ENCODE data around the gene KLC1. TPM values are rescaled to one million over a fixed set of nuclear protein-coding genes. Genes with fewer than 3 reads are reported as not detected.
"Not testable (repeated sequence)": the region's sequence is repeated elsewhere in the genome, so short reads cannot be mapped to it uniquely, and the experiment has no call there.

The KLC1 gene
- total RNA-seq, 4 donors from 2014 or later: 205 to 427 (median 291) TPM

- 70 to 81% methylated on average over 13 to 16 of the region's 16 CpGs for WGBS, 2 donors (ENCODE audit: low coverage in 1 of 2)
- H3K36me3 ChIP-seq: peaks cover 0 to 35% (median 17%) of the 10 kb centered on the region in 4 donors
- no peaks in the 10 kb centered on the region for H3K27me3 ChIP-seq
- no peak overlapping the region for H3K4me3 ChIP-seq
- intact Hi-C loops (cut with DNase I; ENCODE audit: low total_unique reads) (no loop called here), in situ Hi-C loops (cut with MboI; ENCODE audit: low pct_ligation_motif_present in 1 of 4, low pct_unique_long_range_greater_than_20kb in 1 of 4, low sequenced_read_pairs in 3 of 4) (no loop called here)
- TF ChIP-seq CTCF (IDR thresholded peaks at IDR 0.05): no peak
- H3K4me1 ChIP-seq: peaks cover 0 to 11% (median 9%) of the 10 kb centered on the region in 4 donors
- peak overlapping the region in 3 of 4 donors; percentile 15 to 54 (median 20) for H3K27ac ChIP-seq
- peak; percentile 59 for DNase-seq
- no peaks in the 10 kb centered on the region for H3K9me3 ChIP-seq
Measured at GRCh38 chr14:103688906-103689902, 60.2 kb downstream of the KLC1 start.

DNA sequence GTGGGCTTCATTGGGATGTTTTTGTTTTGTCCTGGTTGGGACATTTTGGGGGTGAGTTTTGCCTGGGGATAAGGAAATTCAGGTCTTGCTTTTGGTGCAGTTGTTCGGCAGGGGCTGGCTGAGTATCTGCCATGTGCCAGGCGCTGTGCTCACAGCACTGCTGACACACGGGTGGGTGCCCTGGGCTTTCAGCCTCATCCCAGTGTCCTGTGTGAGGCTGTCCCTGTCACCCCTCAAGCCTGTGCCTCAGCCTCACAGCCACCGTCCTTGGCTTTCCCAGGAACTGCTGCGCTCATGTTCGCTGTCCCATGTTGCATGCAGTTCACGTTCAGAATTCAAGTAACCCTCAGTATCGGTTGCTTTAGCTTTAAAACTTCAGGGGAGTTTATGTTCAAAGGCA, 61.3 kb downstream of the KLC1 start:
- TF ChIP-seq EP300 (IDR thresholded peaks at IDR 0.05; ENCODE audit: low read depth) (no peak), POLR2AphosphoS5 (IDR thresholded peaks at IDR 0.05) (no peak)
- peaks cover 0 to 41% (median 16%) of the 10 kb centered on the region in 4 donors for H3K36me3 ChIP-seq
- no peaks in the 10 kb centered on the region for H3K27me3 ChIP-seq
- no peak overlapping the region for H3K4me3 ChIP-seq
- 88 to 90% methylated on average over 2 to 8 of the region's 8 CpGs for WGBS, 2 donors (ENCODE audit: low coverage in 1 of 2)
- in situ Hi-C loops (cut with MboI; ENCODE audit: low pct_ligation_motif_present in 1 of 4, low pct_unique_long_range_greater_than_20kb in 1 of 4, low sequenced_read_pairs in 3 of 4): no loop called here
- H3K9me3 ChIP-seq: no peaks in the 10 kb centered on the region
- intact Hi-C loops (cut with DNase I; ENCODE audit: low total_unique reads): no loop called here
- H3K4me1 ChIP-seq: peaks cover 0 to 12% (median 9%) of the 10 kb centered on the region in 4 donors
- peak overlapping the region in 1 of 4 donors; percentile 54 for H3K27ac ChIP-seq
- DNase-seq: no peak

DNA sequence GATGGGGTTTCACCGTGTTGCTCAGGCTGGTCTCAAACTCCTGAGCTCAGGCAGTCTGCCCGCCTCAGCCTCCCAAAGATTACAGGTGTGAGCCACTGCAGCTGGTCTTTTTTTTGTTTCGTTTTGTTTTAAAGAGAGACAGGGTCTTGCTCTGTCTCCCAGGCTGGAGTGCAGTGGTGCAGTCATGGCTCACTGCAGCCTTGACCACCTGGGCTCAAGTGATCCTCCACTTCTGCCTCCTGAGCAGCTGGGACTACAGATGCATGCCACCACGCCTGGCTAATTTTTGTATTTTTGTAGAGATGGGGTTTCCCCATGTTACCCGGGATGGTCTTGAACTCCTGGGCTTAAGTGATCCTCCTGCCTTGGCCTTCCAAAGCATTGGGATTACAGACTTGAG, 62.6 kb downstream of the KLC1 start:
- peaks cover 0 to 30% (median 14%) of the 10 kb centered on the region in 4 donors for H3K36me3 ChIP-seq
- DNase-seq: peak; percentile 11
- WGBS, 2 donors (ENCODE audit: low coverage in 1 of 2): 82 to 84% methylated on average over 5 of the region's 5 CpGs
- H3K27me3 ChIP-seq; intact Hi-C loops (cut with DNase I; ENCODE audit: low total_unique reads); in situ Hi-C loops (cut with MboI; ENCODE audit: low pct_ligation_motif_present in 1 of 4, low pct_unique_long_range_greater_than_20kb in 1 of 4, low sequenced_read_pairs in 3 of 4); H3K4me3 ChIP-seq; H3K27ac ChIP-seq; H3K9me3 ChIP-seq: not testable (repeated sequence)
- peaks cover 6 to 25% (median 11%) of the 10 kb centered on the region in 4 donors for H3K4me1 ChIP-seq

- H3K36me3 ChIP-seq: peaks cover 0 to 24% (median 12%) of the 10 kb centered on the region in 4 donors
- 92 to 100% methylated on average over 9 to 17 of the region's 17 CpGs for WGBS, 2 donors (ENCODE audit: low coverage in 1 of 2)
- H3K27ac ChIP-seq: no peak overlapping the region
- no peaks in the 10 kb centered on the region for H3K9me3 ChIP-seq
- DNase-seq: no peak
- TF ChIP-seq CTCF (IDR thresholded peaks at IDR 0.05): no peak
- no peak for TF ChIP-seq EP300 (IDR thresholded peaks at IDR 0.05; ENCODE audit: low read depth)
- TF ChIP-seq POLR2AphosphoS5 (IDR thresholded peaks at IDR 0.05): no peak
- TF ChIP-seq POLR2A (IDR thresholded peaks at IDR 0.05): no peak
- intact Hi-C loops (cut with DNase I; ENCODE audit: low total_unique reads) (no loop called here), in situ Hi-C loops (cut with MboI; ENCODE audit: low pct_ligation_motif_present in 1 of 4, low pct_unique_long_range_greater_than_20kb in 1 of 4, low sequenced_read_pairs in 3 of 4) (no loop called here)
- H3K4me3 ChIP-seq: no peak overlapping the region
- H3K27me3 ChIP-seq: no peaks in the 10 kb centered on the region
- peaks cover 11 to 30% (median 16%) of the 10 kb centered on the region in 4 donors for H3K4me1 ChIP-seq
Measured at GRCh38 chr14:103692159-103692558, 63.1 kb downstream of the KLC1 start.

GRCh38 chr14:103692871-103693270, 63.9 kb downstream of the KLC1 start:
- TF ChIP-seq EP300 (IDR thresholded peaks at IDR 0.05; ENCODE audit: low read depth) (no peak), CTCF (IDR thresholded peaks at IDR 0.05) (no peak), POLR2A (IDR thresholded peaks at IDR 0.05) (no peak), POLR2AphosphoS5 (IDR thresholded peaks at IDR 0.05) (no peak)
- WGBS, 2 donors (ENCODE audit: low coverage in 1 of 2): 70 to 80% methylated on average over 3 to 12 of the region's 12 CpGs
- no peaks in the 10 kb centered on the region for H3K27me3 ChIP-seq
- intact Hi-C loops (cut with DNase I; ENCODE audit: low total_unique reads): no loop called here
- H3K27ac ChIP-seq: peak overlapping the region in 3 of 4 donors; percentile 34 to 55 (median 55)
- in situ Hi-C loops (cut with MboI; ENCODE audit: low pct_ligation_motif_present in 1 of 4, low pct_unique_long_range_greater_than_20kb in 1 of 4, low sequenced_read_pairs in 3 of 4): no loop called here
- H3K4me1 ChIP-seq: peaks cover 17 to 37% (median 22%) of the 10 kb centered on the region in 4 donors
- DNase-seq: peak; percentile 10
- no peak overlapping the region for H3K4me3 ChIP-seq
- H3K36me3 ChIP-seq: peaks cover 0 to 22% (median 9%) of the 10 kb centered on the region in 4 donors
- H3K9me3 ChIP-seq: no peaks in the 10 kb centered on the region

Measured in transverse colon (tissue), 4 donors.